Myocyte (in vitro differentiated cells): ENCODE results near the gene RPTOR. TPM values are rescaled to one million over a fixed set of nuclear protein-coding genes. Genes with fewer than 3 reads are reported as not detected.

Experiments
- DNase-seq: peaks from one replicate; pipeline ENCODE4 v3.0.0-alpha.2; 2012; ENCODE audit warnings: low read depth
- total RNA-seq: library from RNA; depleted of rRNA; stranded (reverse); fragments of >200 nt; gene quantifications from 2 replicates; pipeline ENCODE4 v1.2.3, GENCODE V29; 2014

RPTOR gene
- total RNA-seq, 1 donor from 2014 or later: 18.0 TPM

DNA sequence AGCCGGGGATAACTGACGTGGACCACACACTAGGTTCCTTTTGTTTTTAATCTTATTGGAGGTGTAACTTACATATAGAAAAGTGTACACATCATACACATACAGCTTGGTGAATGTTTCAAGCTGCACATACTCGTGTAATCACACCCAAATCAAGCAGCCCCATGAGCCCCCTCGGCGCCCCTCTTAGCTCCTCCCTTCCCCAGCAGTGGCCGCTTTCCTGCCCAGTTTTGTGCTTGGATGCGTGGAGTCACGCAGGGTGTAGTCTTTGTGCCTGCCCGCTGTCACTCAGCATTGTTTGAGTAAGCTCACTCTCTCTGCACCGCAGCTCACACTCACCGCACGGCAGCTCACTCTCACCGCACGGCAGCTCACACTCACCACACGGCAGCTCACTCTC lies 295.3 kb downstream of the RPTOR start:
- DNase-seq: no peak

DNA sequence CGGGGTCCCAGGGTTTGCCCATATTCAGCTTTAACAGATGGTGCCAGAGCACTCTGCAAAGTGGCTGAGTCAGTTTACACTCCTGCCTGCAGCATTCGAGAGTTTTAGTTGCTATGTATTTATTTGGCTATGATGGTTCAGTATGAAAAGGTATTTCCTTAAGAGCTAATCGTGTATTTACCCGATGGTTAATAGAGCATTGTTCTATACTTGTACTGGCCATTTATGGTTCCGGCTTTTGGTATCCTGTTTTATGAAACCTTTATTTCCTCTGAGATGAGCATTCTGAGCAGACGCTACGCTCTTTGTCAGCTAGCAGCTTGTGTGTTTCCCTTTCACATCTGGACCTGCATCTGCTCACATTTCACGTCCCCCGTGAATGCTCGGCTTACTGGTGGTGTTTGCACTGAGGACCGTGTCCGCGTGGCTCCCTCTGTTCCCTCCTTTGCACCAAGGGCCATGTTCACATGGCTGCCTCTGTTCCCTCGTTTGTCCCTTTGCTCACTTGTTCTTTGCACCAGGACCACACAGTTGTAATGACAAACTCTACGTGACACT lies 297.9 kb downstream of the RPTOR start:
- DNase-seq: no peak

DNA sequence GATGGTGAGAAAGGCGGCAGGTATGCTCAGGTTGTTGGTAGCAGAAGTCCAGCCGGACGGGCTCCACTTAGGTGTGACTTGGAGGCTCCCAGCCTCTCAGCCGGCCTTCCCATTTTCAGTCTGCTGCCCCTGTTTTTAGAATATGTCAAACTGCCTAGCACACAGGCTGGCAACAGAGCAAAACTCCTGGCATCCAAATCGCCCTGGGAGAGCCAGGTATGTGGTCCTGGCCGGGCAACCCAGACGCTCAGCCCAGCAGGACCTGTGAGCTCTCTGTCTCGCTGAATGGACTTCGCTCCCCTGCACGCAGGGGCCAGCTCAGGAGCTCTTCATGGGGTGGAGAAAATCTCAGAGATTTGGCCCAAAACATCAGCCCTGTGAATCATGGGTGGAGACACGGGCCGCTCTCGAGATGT lies 299.1 kb downstream of the RPTOR start:
- DNase-seq: no peak

DNA sequence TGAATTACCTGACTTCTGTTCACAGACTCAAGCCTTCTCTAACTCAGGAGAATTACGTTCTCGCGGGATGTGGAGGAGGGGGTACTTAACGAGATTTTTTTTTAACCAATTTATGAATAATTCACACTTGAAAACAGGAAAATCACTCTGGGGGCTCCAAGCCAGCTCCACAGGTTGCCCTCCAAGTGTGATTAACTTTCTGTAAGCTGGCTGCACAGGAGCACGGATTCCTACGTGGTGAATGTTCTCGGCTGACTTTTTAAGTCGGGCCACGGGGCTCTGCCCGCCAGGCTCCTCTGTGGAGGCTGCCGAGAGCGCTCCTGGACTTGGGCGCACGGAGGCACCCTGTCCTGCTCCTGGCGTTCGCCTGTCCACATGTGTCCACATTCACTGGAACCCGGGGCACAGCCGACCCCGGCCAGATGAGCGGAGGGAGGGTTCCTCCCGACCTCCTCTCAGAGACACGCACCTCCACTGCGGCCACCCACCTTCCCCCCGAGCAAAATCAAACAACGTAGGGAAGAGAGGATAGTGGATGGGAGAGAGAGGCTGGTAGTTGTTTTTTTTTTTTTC lies 299.9 kb downstream of the RPTOR start:
- no peak for DNase-seq

- DNase-seq: no peak
These were observed 300.6 kb downstream of the RPTOR start for GRCh38 chr17:80845069-80845862.

DNA sequence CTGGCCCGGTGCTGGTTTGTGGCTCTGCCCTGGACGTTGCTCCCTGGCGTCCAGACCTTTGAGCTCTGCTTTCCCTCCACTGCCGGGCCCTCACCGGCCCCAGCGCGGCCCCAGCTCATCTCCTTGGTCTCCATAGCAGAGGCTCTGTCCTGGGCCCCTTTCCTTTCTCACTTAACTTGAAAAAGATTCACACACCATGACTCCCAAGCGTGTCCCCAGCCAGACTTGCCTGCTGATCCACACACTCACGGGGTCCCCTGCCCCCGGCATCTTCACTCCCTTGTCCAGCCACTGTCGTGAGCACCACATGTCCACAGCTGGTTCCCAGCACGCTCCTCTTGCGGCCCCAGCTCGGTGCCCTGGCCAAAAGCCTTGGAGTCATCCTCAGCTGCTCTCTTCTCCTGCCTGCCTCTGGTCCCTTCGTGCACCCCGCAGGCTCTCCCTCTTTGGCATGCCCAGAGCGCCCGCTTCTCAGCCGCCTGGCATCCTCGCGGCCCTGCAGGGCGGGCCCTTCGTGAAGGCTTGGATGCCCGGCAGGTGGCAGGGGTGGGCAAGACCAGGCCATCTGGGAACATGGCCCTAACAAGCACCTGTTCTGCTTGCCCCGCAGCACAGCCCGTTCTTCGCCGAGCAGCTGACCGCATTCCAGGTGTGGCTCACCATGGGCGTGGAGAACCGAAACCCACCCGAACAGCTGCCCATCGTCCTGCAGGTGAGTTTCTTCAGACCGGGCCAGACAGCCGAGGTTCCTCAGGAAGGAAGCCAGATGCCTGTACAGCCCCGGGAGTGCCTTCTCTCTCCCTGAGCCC lies 301.4 kb downstream of the RPTOR start:
- DNase-seq: peak; percentile 30

DNA sequence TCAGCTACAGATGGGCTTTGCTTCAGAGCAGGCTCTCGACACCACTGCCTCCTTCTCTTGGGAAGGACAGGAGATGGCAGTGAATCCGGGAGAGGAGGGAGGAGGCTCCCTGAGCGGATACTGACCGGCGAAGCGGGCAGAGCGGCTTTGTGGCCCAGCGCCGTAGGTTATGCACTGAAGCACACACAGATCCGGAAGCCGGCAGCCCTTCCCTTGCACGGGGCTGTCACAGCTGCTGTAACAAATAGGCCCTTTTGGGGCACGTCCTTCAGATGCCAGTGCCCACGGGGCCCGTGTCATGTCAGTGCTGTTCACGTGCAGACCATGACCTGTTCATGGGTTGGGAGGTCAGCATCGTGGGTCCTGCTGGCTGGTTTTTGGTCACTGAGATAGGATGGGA lies 302.3 kb downstream of the RPTOR start:
- no peak for DNase-seq

DNA sequence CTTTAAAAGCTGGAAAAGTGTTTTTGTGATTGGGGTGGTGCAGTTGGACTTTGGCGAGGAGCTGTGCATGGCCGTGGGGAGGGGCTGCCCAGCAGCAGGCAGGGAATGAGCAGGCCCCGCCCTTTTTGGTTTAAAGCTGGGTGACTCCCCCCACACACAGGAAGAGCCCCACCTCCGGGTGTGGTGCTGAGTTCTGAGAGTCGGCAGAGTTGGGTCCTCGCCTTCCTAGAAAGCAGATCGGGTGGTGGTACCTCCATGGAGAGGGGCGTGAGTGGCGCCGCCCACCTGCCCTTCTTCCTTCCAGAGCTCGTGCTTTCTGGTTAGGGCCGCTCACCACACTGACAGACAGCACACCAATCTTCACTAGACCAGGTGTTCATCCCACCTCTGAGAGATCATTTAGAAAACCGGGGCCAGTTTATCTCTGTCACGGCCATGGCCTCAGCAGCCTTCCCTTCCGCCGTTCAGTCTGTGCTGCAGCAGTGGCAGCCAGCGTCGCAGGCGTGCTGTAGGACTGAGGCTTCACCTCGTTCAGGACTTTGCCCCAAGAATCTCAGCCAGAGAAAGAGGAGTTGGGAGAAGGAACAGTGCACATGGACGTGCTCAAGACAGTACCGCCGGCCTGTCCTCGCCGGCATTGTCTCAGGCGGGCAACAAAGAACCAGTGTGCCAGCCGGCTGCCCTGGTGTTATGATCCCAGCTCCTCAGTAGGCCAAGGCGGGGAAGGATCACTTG lies 303.0 kb downstream of the RPTOR start:
- no peak for DNase-seq

- no peak for DNase-seq
These were observed 303.9 kb downstream of the RPTOR start for GRCh38 chr17:80848449-80849102.

DNA sequence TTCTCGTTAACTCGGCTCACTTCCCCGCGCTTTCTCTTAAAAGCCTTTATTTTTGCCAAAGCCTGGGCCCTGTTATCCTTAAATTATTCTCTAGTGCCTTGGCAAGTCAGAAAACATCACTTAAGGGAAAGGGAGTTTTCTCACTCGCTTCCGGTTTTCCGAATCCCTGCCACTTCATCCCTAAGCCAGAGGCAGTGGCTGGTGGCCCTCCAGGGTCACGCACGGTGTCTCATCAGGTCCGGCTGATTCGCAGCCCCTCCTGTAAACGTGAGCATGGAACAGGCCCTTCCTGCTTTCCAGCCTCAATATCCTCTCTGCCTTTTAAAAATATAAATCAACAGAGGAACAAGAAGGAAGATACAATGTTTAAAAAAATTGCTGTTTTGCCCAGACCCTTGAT lies 304.5 kb downstream of the RPTOR start:
- DNase-seq: no peak

DNA sequence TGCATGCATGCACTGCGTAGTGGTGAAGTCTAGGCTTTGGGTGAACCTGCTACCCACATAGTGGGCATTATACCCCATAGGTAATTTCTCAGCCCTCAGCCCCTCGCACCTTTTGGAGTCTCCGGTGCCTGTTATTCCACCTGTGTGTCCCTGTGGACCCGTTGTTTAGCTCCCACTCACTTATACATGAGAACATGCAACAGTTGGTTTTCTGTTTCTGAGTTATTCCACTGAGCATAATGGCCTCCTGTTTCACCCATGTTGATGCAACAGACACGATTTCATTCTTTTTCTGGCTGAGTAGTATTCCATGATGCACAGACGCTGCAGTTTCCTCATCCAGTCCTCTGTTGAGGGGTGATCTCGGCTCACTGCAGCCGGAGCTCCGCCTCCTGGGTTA lies 305.5 kb downstream of the RPTOR start:
- DNase-seq: no peak

DNA sequence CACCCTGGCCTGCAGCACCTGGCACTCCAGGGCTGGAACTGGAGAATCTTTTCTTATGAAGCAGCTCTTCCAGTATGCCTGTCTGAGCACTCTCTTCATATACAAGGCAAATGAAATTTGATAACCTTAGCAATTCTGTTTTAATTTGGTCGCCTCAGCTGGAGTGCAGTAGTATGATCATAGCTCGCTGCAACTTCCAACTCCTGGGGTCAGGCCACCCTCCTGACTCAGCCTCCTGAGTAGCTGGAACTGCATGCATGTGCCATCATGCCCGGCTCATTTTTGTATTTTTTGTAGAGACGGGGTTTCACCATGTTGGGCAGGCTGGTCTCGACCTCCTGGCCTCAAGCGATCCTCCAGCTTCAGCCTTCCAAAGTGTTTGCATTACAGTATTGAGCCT lies 306.2 kb downstream of the RPTOR start:
- no peak for DNase-seq

DNA sequence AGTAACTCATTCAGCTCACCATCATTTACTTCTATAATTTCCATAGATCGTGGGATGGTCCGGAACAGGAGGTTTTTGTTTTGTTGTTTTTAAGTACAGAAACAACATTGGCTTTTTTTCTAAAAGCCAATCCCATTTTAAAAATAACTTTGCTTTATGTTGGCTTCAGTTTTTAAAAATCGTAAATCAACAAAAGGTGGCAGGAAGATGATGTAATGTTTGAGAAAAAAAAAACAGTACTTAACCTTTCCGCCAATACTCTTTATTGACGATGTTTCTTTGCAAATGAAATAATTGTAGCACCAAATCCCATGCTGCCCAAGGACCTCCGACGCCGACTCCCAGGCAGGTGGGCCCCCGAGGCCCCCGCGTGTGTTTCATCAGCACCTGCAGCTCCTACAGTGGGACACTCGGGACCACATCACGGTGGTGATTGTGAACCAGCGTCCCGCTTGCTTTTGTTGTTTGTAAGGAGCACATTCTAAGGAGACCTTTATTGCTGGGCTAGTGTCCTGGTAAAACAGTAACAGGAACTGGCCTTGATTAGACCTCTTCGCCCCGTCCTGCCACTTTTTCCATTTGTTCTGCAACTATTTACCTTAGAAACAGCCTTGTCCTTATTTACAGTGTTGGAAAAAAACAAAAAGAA lies 306.8 kb downstream of the RPTOR start:
- DNase-seq: no peak

- DNase-seq: no peak
These were observed 307.9 kb downstream of the RPTOR start for GRCh38 chr17:80852476-80853015.

GRCh38 chr17:80853076-80853475 lies 308.4 kb downstream of the RPTOR start:
- DNase-seq: no peak

DNA sequence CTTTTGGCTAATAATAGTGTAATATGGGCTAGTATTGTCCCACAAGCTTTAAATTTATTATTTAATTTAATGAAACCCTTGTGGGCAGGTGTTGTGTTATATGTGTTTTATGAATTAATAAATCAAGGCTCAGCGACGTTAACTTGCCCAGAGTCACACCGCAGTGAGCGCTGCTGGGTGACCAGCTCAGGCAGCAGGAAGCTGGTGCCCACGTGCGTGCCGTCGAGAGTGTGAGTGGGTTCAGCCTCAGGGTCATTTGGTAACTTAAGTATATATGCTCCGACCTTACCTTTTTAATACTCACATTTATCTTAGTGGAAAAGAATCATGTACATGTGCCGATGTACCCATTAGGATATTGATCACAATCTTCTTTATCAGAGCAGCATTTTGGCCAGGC lies 309.6 kb downstream of the RPTOR start:
- no peak for DNase-seq

DNA sequence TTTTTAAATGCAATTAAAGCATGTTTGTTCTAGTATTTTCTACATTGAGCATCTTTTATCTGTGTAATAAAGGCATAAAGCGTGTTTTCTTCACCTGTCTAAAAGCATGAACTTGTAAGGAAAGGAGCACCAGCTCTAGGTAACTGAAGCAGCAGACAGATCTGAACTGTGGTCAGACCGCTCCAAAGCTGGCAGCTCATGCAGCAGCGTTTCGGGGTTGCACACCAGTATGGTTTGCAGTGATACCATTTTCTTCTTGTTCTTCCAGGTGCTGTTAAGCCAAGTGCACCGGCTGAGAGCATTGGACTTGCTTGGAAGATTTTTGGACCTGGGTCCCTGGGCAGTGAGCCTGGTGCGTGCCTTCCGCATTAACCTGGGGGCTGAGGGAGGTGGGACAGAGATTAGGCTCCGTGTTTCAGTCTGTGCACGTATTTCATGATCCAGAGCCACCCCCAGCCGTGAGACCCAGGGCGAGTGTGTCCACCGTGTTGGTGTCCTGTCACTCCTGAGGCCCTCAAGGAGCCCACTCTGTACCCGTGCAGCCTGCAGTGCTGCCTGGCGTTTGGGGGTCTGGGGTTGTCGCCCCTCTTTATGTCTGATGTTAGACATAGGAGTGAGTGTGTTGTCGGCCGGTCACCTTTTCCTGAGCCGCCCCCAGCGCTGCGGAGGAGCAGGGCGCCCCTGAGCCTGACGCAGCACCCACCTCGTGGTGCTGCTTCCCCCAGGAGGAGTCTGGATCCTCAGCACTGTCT lies 310.7 kb downstream of the RPTOR start:
- DNase-seq: no peak

DNA sequence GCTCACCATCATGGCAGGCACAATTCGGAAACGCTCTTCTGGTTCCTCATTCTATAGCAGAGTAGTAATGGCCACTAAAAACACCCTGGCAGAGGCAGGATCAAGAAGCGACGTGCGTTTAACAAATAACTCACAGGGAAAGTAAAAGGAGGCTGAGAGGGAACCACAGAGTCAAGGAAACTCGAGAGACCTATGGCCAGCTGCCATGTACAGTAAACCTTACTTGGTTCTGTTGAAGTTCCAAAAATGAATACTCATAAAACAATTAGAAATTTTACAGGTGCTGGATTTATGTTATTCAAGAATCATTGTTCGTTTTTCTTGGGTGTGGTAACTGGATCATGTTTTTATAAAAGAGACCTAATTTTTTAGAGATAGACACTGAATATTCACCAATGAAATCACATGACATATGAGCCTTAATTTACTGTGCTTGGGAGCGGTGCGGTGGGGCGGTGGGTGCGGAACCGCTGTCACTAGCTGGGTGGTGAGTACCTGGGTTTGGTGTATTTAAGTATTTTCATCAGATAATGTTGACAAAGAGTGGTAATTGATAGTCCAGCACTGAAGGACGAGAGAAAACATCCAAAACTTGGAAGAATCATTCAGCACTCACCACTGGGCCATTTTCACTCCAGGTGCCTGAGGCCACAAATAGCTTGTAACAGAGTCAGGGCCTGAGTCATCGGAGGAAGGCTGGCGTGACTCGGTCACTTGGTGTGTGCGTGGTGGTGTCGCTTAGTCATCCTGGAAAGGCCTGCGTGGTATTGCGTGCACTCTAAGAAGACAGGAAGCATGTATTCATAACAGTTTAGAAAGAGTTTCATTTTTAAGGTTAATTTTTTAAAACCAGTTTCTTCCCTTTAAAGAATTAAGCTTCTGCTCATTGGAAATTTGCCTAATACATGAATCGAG lies 311.6 kb downstream of the RPTOR start:
- DNase-seq: peak; percentile 96
